Lung (tissue), 12 donors: ENCODE data around the gene MAGI2. TPM values are rescaled to one million over a fixed set of nuclear protein-coding genes. Genes with fewer than 3 reads are reported as not detected.

Experiments
- ATAC-seq: fragments of 200-7000 bp; cut with Tn5 transposase; one replicate; pipeline ENCODE4 v1.9.1; 2020; ENCODE audit warnings: moderate number of reproducible peaks; ENCODE audit not compliant: insufficient read depth, low FRiP score
- DNase-seq, 3 donors: peaks; one replicate each; pipeline ENCODE4 v3.0.0-alpha.2; 2013 to 2017
- H3K27ac ChIP-seq, 2 donors: one replicate each; pipeline ENCODE4 v1.5.1; 2013; ENCODE audit warnings: mild to moderate bottlenecking in 2 of 2, moderate library complexity in 2 of 2, control low read depth in 1 of 2, inconsistent platforms in 1 of 2, low read depth in 1 of 2, low read length in 1 of 2
- H3K27me3 ChIP-seq, 3 donors: one replicate each; pipeline ENCODE4 v1.5.1; 2013; ENCODE audit warnings: low read length in 2 of 3; ENCODE audit not compliant: control insufficient read depth in 3 of 3, insufficient read depth in 3 of 3
- H3K36me3 ChIP-seq, 4 donors: one replicate each; pipeline ENCODE4 v1.5.1; 2013; ENCODE audit warnings: low read length in 4 of 4, mild to moderate bottlenecking in 1 of 4, moderate library complexity in 1 of 4; ENCODE audit not compliant: control insufficient read depth in 4 of 4, insufficient read depth in 4 of 4
- H3K4me1 ChIP-seq, 5 donors: one replicate each; pipeline ENCODE4 v1.5.1; 2013; ENCODE audit warnings: low read length in 5 of 5, mild to moderate bottlenecking in 2 of 5, moderate library complexity in 1 of 5; ENCODE audit not compliant: control insufficient read depth in 5 of 5, insufficient read depth in 5 of 5
- H3K4me3 ChIP-seq: one replicate; pipeline ENCODE4 v1.5.1; 2013; ENCODE audit warnings: mild to moderate bottlenecking, control low read depth, moderate library complexity
- H3K9ac ChIP-seq, 2 donors: one replicate each; pipeline ENCODE4 v1.5.1; 2013; ENCODE audit warnings: low read length in 2 of 2, control low read depth in 1 of 2; ENCODE audit not compliant: insufficient read depth in 1 of 2
- H3K9me3 ChIP-seq, 4 donors: one replicate each; pipeline ENCODE4 v1.5.1; 2013; ENCODE audit warnings: low read length in 3 of 4, mild to moderate bottlenecking in 1 of 4, moderate library complexity in 1 of 4; ENCODE audit not compliant: control insufficient read depth in 4 of 4, insufficient read depth in 3 of 4
- CTCF ChIP-seq: IDR thresholded peaks from 2 replicates; pipeline ENCODE4 v1.5.1; 2012; ENCODE audit warnings: mild to moderate bottlenecking; ENCODE audit errors: control extremely low read depth, extremely low read depth
- WGBS, 2 donors: extraction: QIAGEN DNeasy Blood & Tissue Kit; methylation state at CpG; one replicate each; pipeline ENCODE4 v1.1.7; 2013; 5-methylcytosine and 5-hydroxymethylcytosine counted together
- polyA plus RNA-seq, 2 donors: library from polyadenylated mRNA; stranded (reverse); fragments of 200-250 nt; gene quantifications; one replicate each; pipeline ENCODE4 v1.2.1, GENCODE V29; 2013
- total RNA-seq, 2 donors: library from RNA; depleted of rRNA in 1 of 2; stranded (reverse); fragments of >200 nt in 1 of 2; gene quantifications; one replicate each; pipeline ENCODE4 v1.2.1, GENCODE V29; 2014 to 2021
- donor health status: control.
- donor health status: control.
- donor health status: Bipolar disorder and iron deficiency.
- donor health status: healthy.
- donor health status: DM: yes; HTN: yes; CAD: no.

MAGI2 gene
- total and polyA plus RNA-seq, 4 donors, result 0.94 to 18.0 (median 5.3) TPM

- WGBS, 2 donors, result 83 to 94% methylated on average over 3 of the region's 3 CpGs
- ATAC-seq (no peak), DNase-seq (no peak)
- Histone ChIP-seq H3K9me3 (no peaks in the 10 kb centered on the region), H3K36me3 (no peaks in the 10 kb centered on the region), H3K27me3 (no peaks in the 10 kb centered on the region), H3K4me1 (no peaks in the 10 kb centered on the region), H3K4me3 (no peak overlapping the region), H3K27ac (no peak overlapping the region), H3K9ac (no peak overlapping the region)
- no peak for TF ChIP-seq CTCF
Observed at GRCh38 chr7:78704504-78704903, 749.0 kb downstream of the MAGI2 start.

- no peaks in the 10 kb centered on the region for H3K27me3 ChIP-seq
- no peak overlapping the region for H3K4me3 ChIP-seq
- H3K9me3 ChIP-seq, result no peaks in the 10 kb centered on the region
- H3K4me1 ChIP-seq, result no peaks in the 10 kb centered on the region
- TF ChIP-seq CTCF, result no peak
- 82 to 91% methylated on average over 2 of the region's 2 CpGs for WGBS, 2 donors
- DNase-seq, result no peak
- ATAC-seq, result no peak
- H3K27ac ChIP-seq, result no peak overlapping the region
- no peak overlapping the region for H3K9ac ChIP-seq
- H3K36me3 ChIP-seq, result no peaks in the 10 kb centered on the region
Observed at GRCh38 chr7:78703391-78703790, 750.1 kb downstream of the MAGI2 start.

DNA sequence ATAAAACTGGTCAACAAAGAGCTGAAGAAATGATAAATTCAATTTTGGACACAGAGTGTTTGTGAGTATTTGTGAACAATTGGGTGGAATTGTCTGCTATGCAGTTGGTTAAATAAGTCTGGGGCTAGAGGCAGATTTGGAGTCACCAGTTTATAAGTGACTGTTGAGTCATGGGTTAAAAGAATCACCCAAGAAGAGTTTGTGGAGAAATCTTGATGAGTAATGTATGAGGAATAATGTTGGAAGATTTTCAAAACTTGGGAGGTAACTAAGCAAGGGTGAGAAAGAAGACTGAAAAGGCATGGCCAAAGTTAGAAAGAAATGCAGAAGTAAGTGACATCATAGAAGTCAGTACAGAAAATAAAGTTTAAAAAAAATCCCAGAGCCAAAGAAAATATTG, 750.7 kb downstream of the MAGI2 start:
- H3K9ac ChIP-seq, result no peak overlapping the region
- DNase-seq (no peak), ATAC-seq (no peak)
- no peaks in the 10 kb centered on the region for H3K36me3 ChIP-seq
- TF ChIP-seq CTCF, result no peak
- H3K27ac ChIP-seq, result no peak overlapping the region
- no peaks in the 10 kb centered on the region for H3K27me3 ChIP-seq
- H3K9me3 ChIP-seq, result no peaks in the 10 kb centered on the region
- no peak overlapping the region for H3K4me3 ChIP-seq
- H3K4me1 ChIP-seq, result no peaks in the 10 kb centered on the region

DNA sequence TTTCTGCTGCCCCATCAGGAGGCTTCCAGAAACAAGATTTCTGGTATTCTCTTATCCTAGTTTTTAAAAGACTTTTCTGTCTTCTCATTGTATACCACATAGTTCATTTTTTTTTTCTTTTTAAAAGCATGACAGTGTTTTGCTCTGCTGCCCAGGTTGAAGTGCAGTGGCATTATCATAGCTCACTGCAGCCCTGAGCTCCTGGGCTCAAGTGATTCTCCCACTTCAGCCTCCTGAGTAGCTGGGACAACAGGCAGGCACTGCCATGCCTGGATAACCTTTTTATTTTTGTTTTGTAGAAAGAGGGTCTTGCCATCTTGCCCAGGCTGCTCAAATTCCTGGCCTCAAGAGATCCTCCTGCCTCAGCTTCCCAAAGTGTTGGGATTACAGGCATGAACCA, 757.6 kb downstream of the MAGI2 start:
- no peak for DNase-seq
- Histone ChIP-seq H3K27ac (no peak overlapping the region), H3K9me3 (no peaks in the 10 kb centered on the region), H3K36me3 (no peaks in the 10 kb centered on the region), H3K27me3 (no peaks in the 10 kb centered on the region), H3K4me1 (no peaks in the 10 kb centered on the region), H3K9ac (no peak overlapping the region), H3K4me3 (no peak overlapping the region)
- no peak for ATAC-seq
- TF ChIP-seq CTCF, result no peak
